Cerebellar nuclear complex (tissue), 1 donor: ENCODE results near the gene CCDC127.

Experiments
- DNase-seq, 2 experiments: peaks; one replicate each; lab custom pipeline; 2025; lab: John Stamatoyannopoulos, UW

The CCDC127 gene

DNA sequence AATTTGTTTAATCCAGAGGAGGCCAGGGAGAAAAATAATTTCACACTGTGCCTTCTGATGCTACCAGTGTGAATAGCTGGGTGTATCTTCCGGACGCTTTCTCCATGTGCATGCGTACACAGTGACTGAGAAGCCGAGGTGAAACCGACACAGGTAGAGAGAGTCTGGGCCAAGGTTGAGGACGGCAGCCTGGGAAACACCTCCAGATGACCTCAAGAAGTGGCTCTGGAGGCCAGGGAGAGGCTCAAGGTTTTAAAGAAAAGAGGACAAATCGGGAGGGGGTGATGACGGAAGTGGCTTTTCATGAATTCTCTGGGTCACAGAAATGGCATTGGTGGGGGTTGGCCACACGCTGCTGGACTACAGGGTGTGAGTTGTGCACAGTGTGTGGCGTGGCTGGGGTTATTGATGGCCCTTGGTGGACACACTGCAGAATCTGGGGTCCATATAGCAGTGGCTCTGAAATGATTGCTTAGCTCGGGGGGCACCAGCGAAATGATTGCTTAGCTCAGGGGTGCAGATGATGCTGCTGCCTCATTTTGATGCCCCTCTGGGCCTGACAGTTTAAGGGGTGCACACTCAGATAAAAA is 60.7 kb downstream of the CCDC127 start:
- no peak for DNase-seq

DNA sequence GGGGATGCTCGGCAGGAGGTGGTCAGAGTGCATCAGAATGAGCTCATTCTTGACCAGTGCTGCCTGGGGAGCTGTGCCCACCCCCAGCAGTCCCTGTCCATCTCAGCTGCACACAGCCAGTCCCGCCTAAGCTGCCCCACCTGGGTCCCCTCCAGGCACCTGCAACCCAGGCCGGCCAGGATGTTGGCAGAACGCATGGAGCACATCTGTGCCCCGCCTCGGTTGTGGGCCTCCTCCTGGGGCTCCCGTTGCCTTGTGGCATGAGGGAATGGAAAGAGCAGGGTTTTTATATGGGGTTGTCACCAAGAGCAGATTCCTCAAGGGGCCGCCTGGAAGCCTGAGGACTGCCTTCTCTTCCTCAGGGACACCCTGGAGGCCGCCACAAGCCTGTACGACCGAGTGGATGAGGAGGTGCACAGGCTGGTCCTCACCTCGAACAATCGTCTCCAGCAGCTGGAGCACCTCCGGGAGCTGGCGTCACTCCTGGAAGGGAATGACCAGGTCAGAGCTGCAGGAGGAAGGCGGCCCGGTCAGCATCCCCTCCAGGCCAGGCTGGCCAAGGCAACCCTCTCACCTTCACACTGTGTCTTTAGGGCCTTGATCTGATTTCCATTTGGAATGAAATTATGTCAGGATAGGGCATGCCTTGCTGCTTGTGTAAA is 61.4 kb downstream of the CCDC127 start:
- no peak for DNase-seq

DNA sequence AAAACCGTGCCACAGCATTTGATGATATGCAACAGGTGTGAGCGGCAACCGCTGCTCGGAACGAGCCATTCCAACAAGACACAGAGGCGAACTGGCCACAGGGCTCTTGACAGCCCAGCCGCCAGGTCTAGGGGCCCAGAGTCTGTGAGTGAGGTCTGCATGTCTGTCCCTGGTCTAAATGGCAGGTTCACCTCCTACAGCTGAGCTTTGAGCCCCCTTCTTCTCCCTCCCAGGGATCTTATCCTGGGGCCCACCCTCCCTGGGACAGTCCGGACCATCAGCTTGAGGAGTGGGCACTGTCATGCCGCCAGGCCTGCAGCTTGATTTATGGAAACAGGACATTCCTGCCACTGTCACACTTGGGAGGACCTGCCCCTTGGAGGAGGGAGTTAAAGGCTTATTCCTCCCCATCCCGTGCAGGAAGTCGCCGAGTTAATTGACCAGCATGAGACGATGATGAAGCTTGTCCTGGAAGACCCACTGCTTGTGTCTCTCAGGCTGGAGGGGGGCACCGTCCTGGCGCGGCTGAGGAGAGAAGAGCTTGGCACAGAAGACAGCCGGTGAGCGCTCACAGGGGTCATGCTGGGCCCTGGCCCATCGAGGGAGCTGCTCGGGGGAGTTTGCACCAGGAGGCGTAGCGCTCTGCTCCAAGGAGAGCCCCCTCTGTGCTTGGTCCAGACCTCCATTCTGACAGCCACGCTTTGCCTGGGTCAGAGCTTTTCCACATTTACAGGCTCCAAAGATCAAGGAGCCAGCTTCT is 62.1 kb downstream of the CCDC127 start:
- no peak for DNase-seq

DNA sequence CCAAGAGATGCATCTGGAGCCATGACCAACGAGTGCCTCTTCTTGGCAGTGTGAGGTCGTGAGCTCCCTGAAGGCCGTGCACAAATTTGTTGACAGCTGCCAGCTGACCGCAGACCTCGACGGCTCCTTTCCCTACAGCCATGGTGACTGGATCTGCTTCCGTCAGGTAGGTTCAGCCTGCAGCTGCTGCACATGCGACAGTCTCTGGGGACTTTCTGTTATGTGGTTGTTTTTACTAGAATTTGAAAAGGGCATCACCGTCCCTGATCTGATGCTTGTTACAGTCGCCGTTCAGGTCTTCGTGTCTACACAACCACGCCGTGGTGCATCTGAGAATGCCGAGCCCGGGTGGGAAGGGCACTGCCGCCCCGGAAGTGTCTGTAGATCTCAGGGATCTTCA is 63.1 kb downstream of the CCDC127 start:
- no peak for DNase-seq

DNA sequence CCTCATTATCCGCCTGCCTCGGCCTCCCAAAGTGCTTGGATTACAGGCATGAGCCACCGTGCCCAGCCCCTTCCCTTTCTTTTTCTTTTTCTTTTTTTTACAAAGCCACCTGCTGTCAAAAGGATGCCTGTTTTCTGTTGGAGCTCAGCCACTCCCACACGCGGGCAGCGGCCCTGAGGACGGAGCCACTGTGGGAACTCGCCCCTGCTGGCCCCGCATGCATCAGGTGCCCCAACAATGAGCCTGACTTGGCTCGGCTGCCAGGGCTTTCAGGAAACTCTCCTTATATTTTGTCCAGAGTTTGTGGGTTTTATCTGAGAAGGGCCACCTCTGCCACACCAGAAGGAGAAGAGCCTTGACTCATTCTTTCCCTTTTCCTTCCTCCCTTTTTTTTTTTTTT is 63.7 kb downstream of the CCDC127 start:
- DNase-seq: no peak

DNA sequence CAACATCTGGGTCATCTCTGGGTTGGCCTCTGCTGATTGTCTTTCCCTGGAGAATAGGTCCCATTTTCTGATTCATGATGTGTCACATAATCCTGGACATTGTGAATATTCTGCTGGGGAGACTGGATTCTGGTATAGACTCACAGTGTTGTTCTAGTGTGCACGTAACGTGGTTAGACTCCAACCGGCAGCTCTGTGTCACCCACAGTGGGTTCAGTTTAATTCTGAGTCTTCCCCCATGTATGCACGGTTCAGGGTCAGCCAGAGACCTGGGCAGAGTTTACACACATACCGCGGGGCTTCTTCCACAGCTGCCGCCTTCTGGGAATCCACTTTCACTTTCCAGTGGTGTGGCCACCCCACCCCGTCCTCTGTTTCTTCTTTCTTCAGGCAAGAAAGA is 64.7 kb downstream of the CCDC127 start:
- no peak for DNase-seq

DNA sequence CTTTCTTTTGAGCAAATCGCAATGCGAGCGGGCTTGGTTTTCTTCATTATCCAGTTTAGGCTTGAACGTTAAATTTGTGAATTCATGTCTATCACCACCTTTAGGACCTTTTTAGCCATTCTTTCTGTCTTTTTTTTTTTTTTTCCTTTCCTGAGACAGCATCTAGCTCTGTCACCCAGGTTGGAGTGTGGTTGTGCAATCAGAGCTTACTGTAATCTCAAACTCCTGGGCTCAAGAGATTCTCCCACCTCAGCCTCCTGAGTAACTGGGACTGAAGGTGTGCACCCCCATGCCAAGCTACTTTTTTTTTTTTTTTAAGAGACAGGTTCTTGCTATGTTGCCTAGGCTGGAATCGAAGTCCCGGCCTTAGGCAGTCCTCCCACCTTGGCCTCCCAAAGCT is 65.9 kb downstream of the CCDC127 start:
- no peak for DNase-seq

DNA sequence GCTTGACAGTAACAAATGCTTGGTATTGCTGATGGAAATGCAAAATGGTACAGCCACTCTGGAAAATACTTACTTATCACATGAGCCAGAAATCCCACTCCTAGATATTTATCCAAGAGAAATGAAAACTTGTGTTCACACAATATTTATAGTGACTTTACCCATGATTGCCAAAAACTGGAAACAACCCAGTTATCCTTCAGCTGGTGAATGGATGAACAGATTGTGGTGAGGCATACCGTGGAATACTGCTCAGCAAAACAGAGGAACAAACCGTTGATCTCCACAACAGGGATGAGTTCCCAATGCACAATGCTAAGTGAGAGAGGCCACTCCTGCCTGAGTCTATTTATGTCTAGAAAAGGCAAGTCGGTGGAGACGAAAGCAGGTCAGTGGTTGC is 67.2 kb downstream of the CCDC127 start:
- DNase-seq: no peak

DNA sequence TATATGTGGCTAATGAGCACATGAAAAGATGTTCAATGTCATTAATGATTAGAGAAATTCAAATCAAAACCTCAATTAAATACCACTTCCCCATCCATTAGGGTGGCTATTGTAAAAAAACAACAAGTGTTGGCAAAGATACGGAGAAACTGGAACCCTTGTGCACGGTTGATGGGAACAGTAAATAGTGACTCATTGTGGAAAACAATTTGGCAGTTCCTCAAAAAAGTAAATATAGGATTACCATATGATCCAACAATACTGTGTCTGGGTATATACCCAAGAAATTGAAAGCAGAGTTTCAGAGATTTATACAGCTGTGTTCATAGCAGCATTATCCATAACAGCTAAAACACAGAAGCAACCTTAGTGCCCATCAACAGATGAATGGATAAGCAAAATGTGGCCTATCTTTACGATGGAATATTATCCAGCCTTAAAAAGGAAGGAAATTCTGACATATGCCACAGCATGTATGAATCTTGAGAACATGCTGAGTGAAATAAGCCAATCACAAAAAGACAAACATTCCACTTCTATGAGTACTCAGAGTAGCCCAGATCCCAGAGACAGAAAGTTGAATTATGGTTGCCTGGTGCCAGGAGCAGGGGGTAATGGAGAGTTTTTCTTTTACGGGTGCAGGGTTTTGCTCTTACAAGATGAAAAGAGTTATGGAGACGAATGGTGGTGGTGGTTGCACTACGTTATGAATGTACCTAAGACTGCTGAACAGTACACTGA is 68.0 kb downstream of the CCDC127 start:
- DNase-seq: no peak

DNA sequence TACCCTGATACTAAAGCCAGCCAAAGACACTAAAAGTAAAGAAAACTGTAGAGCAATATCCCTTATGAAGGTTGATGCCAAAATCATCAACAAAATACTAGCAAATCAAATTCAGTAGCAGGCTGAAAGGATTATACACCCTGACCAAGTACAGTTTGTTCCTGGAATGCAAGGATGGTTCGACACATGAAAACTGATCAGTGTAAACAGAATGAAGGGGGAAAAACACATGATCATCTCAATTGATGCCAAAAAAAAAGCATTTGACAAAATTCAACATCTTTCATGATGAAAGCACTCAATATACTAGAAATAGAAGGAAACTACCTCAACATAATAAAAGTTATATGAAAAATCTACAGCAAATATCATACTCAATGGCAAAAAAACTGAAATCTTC is 70.2 kb downstream of the CCDC127 start:
- DNase-seq: no peak
